OCI-LY3 (cell line): ENCODE results near the gene LRRC61.

ENCODE experiments used
- H2AFZ ChIP-seq: fragments of 200-600, 300-600 bp; shearing (Covaris generic); 2 replicates; pipeline ENCODE4 v1.6.0; 2014; ENCODE audit warnings: antibody characterized with exemption, low read depth, low read length
- H3K27ac ChIP-seq: fragments of 200-600, 300-600 bp; sonication (generic); 2 replicates; pipeline ENCODE4 v1.5.1; 2014; ENCODE audit warnings: mild to moderate bottlenecking, low read length, moderate library complexity, mixed read lengths
- H3K27me3 ChIP-seq: fragments of 200-600, 300-600 bp; sonication (generic); 2 replicates; pipeline ENCODE4 v1.6.1; 2014; ENCODE audit warnings: low read depth, low read length, mixed read lengths
- H3K36me3 ChIP-seq: fragments of 200-600, 300-600 bp; sonication (generic); replicated peaks from 2 replicates; pipeline ENCODE3; 2014; ENCODE audit warnings: low read depth, low read length, mixed read lengths
- H3K4me1 ChIP-seq: fragments of 300-600, 200-600 bp; sonication (generic); 2 replicates; pipeline ENCODE4 v1.6.1; 2014; ENCODE audit warnings: low read length, mixed read lengths
- H3K4me2 ChIP-seq: fragments of 200-600, 300-600 bp; sonication (generic); 2 replicates; pipeline ENCODE4 v1.6.1; 2014; ENCODE audit warnings: low read length, mixed read lengths
- H3K4me3 ChIP-seq: fragments of 300-600, 200-600 bp; sonication (generic); 2 replicates; pipeline ENCODE4 v1.5.1; 2014; ENCODE audit warnings: antibody characterized with exemption, mild to moderate bottlenecking, low read length, moderate library complexity
- H3K79me2 ChIP-seq: fragments of 300-600, 200-600 bp; shearing (Covaris generic); 2 replicates; pipeline ENCODE4 v1.6.1; 2014; ENCODE audit warnings: mild to moderate bottlenecking, low read length, mixed read lengths
- H3K9ac ChIP-seq: fragments of 300-600, 200-600 bp; shearing (Covaris generic); 2 replicates; pipeline ENCODE4 v1.6.0; 2014; ENCODE audit warnings: mild to moderate bottlenecking, low read length, moderate library complexity
- H3K9me3 ChIP-seq: fragments of 200-600, 300-600 bp; shearing (Covaris generic); 2 replicates; pipeline ENCODE4 v1.6.1; 2014; ENCODE audit warnings: low read length, mixed read lengths; ENCODE audit not compliant: insufficient read depth
- H4K20me1 ChIP-seq: fragments of 200-600, 300-600 bp; sonication (generic); 2 replicates; pipeline ENCODE4 v1.6.1; 2016; ENCODE audit warnings: low read length, mixed read lengths; ENCODE audit not compliant: insufficient read depth
- CTCF ChIP-seq: fragments of 200-600, 300-600 bp; sonication (generic); IDR thresholded peaks from 2 replicates; pipeline ENCODE4 v1.5.1; 2014; ENCODE audit warnings: antibody characterized with exemption, low read length, low read depth
- EZH2phosphoT487 ChIP-seq: fragments of 200-600 bp; shearing (Covaris generic); IDR thresholded peaks from 2 replicates; pipeline ENCODE4 v1.6.1; 2018; ENCODE audit warnings: antibody characterized with exemption, mixed run types, low read depth

The LRRC61 gene

GRCh38 chr7:150324373-150324961, 1.3 kb downstream of the LRRC61 start:
- H4K20me1 ChIP-seq = no peaks in the 10 kb centered on the region
- H3K9ac ChIP-seq = peak overlapping the region; percentile 94; the same call in 1 of the 2 replicates
- H3K27ac ChIP-seq = no peak overlapping the region
- no peaks in the 10 kb centered on the region for H3K9me3 ChIP-seq
- H3K4me1 ChIP-seq = peaks cover 43% of the 10 kb centered on the region
- H3K4me3 ChIP-seq = peak overlapping the region; percentile 88
- no peak overlapping the region for H2AFZ ChIP-seq
- TF ChIP-seq EZH2phosphoT487 (no peak), CTCF (no peak)
- peak overlapping the region; percentile 84 for H3K4me2 ChIP-seq
- H3K36me3 ChIP-seq = peaks cover 32% of the 10 kb centered on the region
- H3K79me2 ChIP-seq = peaks cover 42% of the 10 kb centered on the region
- no peaks in the 10 kb centered on the region for H3K27me3 ChIP-seq

- no peaks in the 10 kb centered on the region for H3K9me3 ChIP-seq
- H3K27me3 ChIP-seq = no peaks in the 10 kb centered on the region
- peaks cover 36% of the 10 kb centered on the region for H3K4me1 ChIP-seq
- H3K79me2 ChIP-seq = peaks cover 36% of the 10 kb centered on the region
- no peaks in the 10 kb centered on the region for H4K20me1 ChIP-seq
- H3K36me3 ChIP-seq = peaks cover 26% of the 10 kb centered on the region
- H3K4me3 ChIP-seq = no peak overlapping the region
- H3K9ac ChIP-seq = no peak overlapping the region
- H3K4me2 ChIP-seq = no peak overlapping the region
- no peak for TF ChIP-seq EZH2phosphoT487
- TF ChIP-seq CTCF = no peak
- H2AFZ ChIP-seq = no peak overlapping the region
- no peak overlapping the region for H3K27ac ChIP-seq
These were observed 2.0 kb downstream of the LRRC61 start for GRCh38 chr7:150325110-150325611.

GRCh38 chr7:150325901-150326300, 2.7 kb downstream of the LRRC61 start:
- Histone ChIP-seq H3K79me2 (peaks cover 35% of the 10 kb centered on the region), H3K9me3 (no peaks in the 10 kb centered on the region), H4K20me1 (no peaks in the 10 kb centered on the region), H3K4me1 (peaks cover 29% of the 10 kb centered on the region), H3K4me2 (no peak overlapping the region), H3K4me3 (no peak overlapping the region), H3K9ac (no peak overlapping the region), H3K27ac (no peak overlapping the region), H2AFZ (no peak overlapping the region), H3K27me3 (no peaks in the 10 kb centered on the region), H3K36me3 (peaks cover 29% of the 10 kb centered on the region)
- TF ChIP-seq EZH2phosphoT487 (no peak), CTCF (no peak)

- no peak overlapping the region for H3K27ac ChIP-seq
- peaks cover 33% of the 10 kb centered on the region for H3K79me2 ChIP-seq
- no peak overlapping the region for H3K9ac ChIP-seq
- no peak overlapping the region for H2AFZ ChIP-seq
- H3K9me3 ChIP-seq = no peaks in the 10 kb centered on the region
- H3K36me3 ChIP-seq = peaks cover 34% of the 10 kb centered on the region
- TF ChIP-seq EZH2phosphoT487 = no peak
- no peak for TF ChIP-seq CTCF
- no peak overlapping the region for H3K4me3 ChIP-seq
- H4K20me1 ChIP-seq = no peaks in the 10 kb centered on the region
- no peaks in the 10 kb centered on the region for H3K27me3 ChIP-seq
- no peak overlapping the region for H3K4me2 ChIP-seq
- H3K4me1 ChIP-seq = peaks cover 20% of the 10 kb centered on the region
These were observed 3.6 kb downstream of the LRRC61 start for GRCh38 chr7:150326657-150327268.
